Retina (tissue), 1 donor: ENCODE measurements around the gene POP4.
"Not testable (repeated sequence)": the region's sequence is repeated elsewhere in the genome, so short reads cannot be mapped to it uniquely, and the experiment has no call there.

Experiments used
- DNase-seq: peaks from one replicate; pipeline ENCODE4 v3.0.0-alpha.2; 2016

Gene POP4

GRCh38 chr19:29605653-29606419 lies at the start of gene POP4:
TSS of gene POP4 (plus strand) at chr19:29606283. CDS start at chr19:29606319, 36 bp downstream.
- DNase-seq = peak; percentile 97

GRCh38 chr19:29559110-29559509 lies 47.0 kb upstream of the POP4 start:
- not testable (repeated sequence) for DNase-seq

GRCh38 chr19:29559743-29560142 lies 46.3 kb upstream of the POP4 start:
- no peak for DNase-seq

- DNase-seq = no peak
These were observed 45.6 kb upstream of the POP4 start for GRCh38 chr19:29560313-29561075.

DNA sequence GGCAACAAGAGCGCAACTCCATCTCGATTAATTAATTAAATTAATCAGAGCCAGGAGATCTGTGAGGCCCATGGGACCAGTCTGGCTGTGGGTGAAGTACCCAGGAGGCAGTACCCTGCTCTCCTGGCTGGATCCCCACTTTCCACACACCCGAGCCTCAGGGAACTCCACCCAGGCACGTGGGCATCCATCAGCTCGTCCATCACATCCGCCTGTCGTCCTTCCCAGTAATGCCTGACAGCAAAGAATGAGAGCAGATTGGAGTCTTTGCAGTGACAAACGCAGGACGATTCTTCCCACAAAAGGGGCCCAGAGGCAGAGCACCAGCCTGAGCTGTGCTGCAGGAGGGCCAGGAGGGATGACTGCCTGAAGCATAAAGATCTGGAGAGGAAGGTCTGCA lies 44.5 kb upstream of the POP4 start:
- DNase-seq = no peak

GRCh38 chr19:29562299-29563297 lies 43.5 kb upstream of the POP4 start:
- DNase-seq = no peak

GRCh38 chr19:29563486-29564101 lies 42.5 kb upstream of the POP4 start:
- no peak for DNase-seq

- no peak for DNase-seq
These were observed 41.5 kb upstream of the POP4 start for GRCh38 chr19:29564574-29565005.

DNA sequence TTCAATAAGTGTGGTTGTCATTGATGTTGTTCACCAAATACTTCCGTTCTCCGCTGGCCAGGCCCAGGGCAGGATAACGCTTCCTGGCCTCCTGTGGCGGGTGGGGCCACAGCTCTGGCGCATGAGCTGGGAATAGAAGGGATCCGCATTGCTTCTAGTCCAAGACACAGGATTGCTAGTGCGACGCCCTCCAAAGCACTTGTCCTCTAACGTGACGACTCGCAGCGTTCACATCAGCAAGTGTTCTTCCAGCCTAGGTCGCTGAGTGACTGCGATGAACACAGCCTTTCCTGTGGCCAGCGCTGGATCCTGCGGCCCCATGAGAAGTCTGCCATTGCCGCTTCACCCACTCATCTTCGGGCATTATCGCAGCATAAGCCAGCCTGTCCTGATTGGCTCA lies 40.9 kb upstream of the POP4 start:
- no peak for DNase-seq

GRCh38 chr19:29566496-29567054 lies 39.5 kb upstream of the POP4 start:
- no peak for DNase-seq

GRCh38 chr19:29567366-29567915 lies 38.6 kb upstream of the POP4 start:
- DNase-seq = no peak

DNA sequence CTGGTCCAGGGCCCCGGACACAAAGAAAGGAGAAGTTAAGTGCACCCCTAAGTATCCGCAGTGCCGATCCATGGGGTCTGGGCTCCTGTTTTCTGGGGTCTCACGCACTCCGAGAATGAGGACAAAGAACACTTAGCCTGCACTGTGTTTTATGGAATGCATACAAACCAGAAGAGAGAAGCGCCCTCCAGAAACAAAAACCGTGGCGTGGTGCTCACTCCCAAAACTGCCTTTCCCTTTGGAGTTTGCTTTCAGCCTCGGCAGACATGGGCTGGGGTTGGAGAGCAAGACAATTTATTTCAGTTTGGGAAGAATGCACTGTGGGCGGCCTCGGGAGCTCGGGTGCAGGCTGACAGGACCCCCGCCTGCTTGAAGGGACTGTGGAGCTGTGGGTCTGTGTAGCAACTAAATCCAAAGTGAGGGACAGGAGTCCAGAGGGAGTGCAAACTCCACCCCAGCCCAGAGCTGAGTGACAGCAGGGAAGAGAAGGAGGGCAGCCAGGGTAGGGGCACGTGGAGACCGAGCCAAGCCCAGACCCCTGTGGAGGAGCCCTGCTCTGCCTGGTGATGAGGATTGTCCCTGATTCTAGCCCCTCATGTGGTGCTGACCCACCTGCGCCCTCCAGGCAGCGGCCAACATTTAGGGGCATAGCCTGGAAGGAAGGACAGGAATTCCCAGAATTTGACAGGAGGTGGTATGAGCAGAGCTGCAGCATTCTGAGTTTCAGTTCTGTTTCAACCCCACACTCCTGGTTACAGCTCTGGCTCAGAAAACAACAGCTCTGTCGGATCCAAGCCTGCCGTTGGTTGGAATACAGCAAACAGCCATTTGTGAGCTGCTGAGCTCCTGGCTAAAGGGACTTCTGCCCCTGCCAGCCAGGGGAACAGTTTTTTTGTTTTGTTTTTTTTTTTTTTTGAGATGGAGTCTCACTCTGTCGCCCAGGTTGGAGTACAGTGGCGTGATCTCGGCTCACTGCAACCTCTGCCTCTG lies 37.8 kb upstream of the POP4 start:
- DNase-seq = no peak

DNA sequence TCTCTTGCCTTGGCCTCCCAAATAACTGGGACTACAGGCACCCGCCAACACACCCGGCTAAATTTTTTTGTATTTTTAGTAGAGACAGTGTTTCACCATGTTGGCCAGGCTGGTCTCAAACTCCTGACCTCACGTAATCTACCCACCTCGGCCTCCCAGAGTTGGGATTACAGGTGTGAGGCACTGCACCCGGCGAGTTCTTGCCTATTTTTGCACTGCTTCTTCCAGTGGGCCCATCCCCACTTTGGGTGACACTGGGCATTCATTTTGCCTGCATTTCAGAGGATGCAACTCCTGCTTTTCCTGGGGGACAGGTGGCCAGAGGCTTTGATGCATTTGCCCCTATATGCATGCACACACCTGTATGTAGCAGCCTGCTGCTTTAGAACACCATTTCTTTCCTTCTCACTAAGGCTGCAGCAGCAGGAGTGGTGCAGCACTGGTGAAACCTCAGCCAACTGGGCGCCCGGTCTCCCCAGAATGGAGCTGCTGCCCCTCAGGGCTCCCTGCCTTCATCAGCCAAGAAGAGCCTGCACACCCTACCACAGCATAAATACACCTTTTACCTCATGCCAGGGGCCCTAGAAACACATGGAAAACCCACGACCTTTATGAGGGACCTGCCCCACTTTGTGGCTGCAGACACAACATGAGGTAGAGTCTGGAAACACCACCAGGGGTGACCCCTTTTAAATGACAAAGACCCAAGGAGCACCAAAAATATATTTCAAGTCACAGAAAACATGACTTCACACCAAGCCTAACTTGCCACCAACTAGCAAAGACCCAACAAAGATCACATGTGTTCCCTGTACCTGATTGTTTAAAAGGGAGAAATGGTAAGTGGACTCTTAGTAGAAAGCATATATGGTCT lies 36.8 kb upstream of the POP4 start:
- DNase-seq = no peak

DNA sequence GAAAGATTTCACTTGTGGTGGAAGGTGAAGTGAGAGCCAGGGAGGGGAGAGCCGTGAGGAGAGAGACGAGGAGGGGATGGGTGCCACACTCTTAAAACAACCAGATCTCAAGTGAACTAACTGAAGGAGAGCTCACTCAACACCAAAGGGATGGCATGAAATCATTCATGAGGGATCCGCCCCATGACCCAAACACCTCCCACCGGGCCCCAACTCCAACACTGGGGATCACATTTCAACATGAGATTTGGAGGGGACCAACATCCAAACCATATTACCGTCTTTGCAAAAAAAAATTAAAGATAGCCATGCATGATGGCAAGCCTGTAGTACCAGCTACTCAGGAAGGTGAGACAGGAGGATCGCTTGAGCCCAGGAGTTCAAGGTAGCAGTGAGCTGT lies 34.9 kb upstream of the POP4 start:
- DNase-seq = no peak

GRCh38 chr19:29573486-29573885 lies 32.6 kb upstream of the POP4 start:
- no peak for DNase-seq

DNA sequence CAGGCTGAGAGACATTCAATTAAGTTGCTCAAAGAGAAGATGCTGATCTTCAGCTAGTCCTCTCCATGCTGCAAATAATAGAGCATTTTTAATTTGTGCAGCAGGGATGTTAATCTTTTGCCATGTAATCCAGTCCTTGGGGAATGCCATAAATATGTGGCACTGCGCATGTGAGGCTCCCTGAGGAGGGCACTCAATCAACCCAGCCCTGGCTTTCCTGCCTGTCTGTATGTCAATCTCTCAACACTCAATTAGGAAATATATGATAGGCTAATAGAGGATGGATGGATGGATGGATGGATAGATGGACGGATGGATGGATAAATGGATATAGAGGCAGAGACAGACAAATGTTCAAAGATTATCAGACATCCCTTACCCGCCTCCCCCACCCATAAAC lies 31.6 kb upstream of the POP4 start:
- DNase-seq = peak; percentile 18

GRCh38 chr19:29576046-29576606 lies 30.0 kb upstream of the POP4 start:
- no peak for DNase-seq

- DNase-seq = no peak
These were observed 29.1 kb upstream of the POP4 start for GRCh38 chr19:29576761-29577648.
